PC-3 (cell line): ENCODE measurements around the gene ME1. TPM values are rescaled to one million over a fixed set of nuclear protein-coding genes. Genes with fewer than 3 reads are reported as not detected.

Source experiments
- ATAC-seq: fragments of 200-7000 bp; cut with Tn5 transposase; 2 replicates; pipeline ENCODE4 v1.9.1; 2020; ENCODE audit warnings: mild to moderate bottlenecking, moderate library complexity
- BruUV-seq: library from RNA; stranded (reverse); fragments of 400-500 nt; replicated peaks from 2 replicates; lab custom pipeline; 2021; lab: Mats Ljungman, UMichigan
- CTCF ChIA-PET: fragments of 300-600 bp; sonication (Branson Sonifier 250); formaldehyde crosslinking; loops from one replicate; lab custom pipeline; 2022; ENCODE audit warnings: antibody characterized with exemption; lab: Charles Lee
- POLR2A ChIA-PET: fragments of 300-600 bp; sonication (Branson Sonifier 250); formaldehyde crosslinking; loops from one replicate; lab custom pipeline; 2022; ENCODE audit warnings: antibody characterized with exemption; ENCODE audit not compliant: unreplicated experiment; lab: Charles Lee
- DNase-seq: peaks from one replicate; pipeline ENCODE4 v3.0.0-alpha.2; 2015
- H2AFZ ChIP-seq: fragments of 300-600 bp; sonication (generic); 2 replicates; pipeline ENCODE4 v1.6.0; 2016; ENCODE audit warnings: antibody characterized with exemption, low read length
- H3F3A ChIP-seq: fragments of 300-600 bp; sonication (generic); one replicate; pipeline ENCODE4 v1.6.0; 2017; ENCODE audit warnings: antibody characterized with exemption, low read length, control low read depth, mild to moderate bottlenecking; ENCODE audit not compliant: unreplicated experiment
- H3K27ac ChIP-seq: fragments of 300-600 bp; sonication (generic); 2 replicates; pipeline ENCODE4 v1.5.1; 2016; ENCODE audit warnings: mild to moderate bottlenecking, low read length
- H3K27me3 ChIP-seq: fragments of 300-600 bp; sonication (generic); 2 replicates; pipeline ENCODE4 v1.6.1; 2016; ENCODE audit warnings: low read length, mixed read lengths
- H3K36me3 ChIP-seq: fragments of 300-600 bp; sonication (generic); 2 replicates; pipeline ENCODE4 v1.6.1; 2016; ENCODE audit warnings: low read depth, mixed run types, low read length, mixed read lengths
- H3K4me1 ChIP-seq: fragments of 300-600 bp; sonication (generic); 2 replicates; pipeline ENCODE4 v1.5.1; 2016; ENCODE audit warnings: low read length; ENCODE audit not compliant: insufficient read depth
- H3K4me2 ChIP-seq: fragments of 300-600 bp; sonication (generic); 2 replicates; pipeline ENCODE4 v1.6.0; 2016; ENCODE audit warnings: low read length
- H3K4me3 ChIP-seq: fragments of 300-600 bp; sonication (generic); 2 replicates; pipeline ENCODE4 v1.5.1; 2016; ENCODE audit warnings: mild to moderate bottlenecking, low read length, mixed read lengths
- H3K79me2 ChIP-seq: fragments of 300-600 bp; sonication (generic); 2 replicates; pipeline ENCODE4 v1.6.1; 2017; ENCODE audit warnings: low read length, mixed read lengths
- H3K9ac ChIP-seq: fragments of 300-600 bp; sonication (generic); 2 replicates; pipeline ENCODE4 v1.6.0; 2016; ENCODE audit warnings: mild to moderate bottlenecking, low read length
- H3K9me2 ChIP-seq: fragments of 300-600 bp; sonication (generic); replicated peaks from 2 replicates; pipeline ENCODE4 v1.6.1; 2016; ENCODE audit warnings: mixed run types, low read length, mixed read lengths
- H3K9me3 ChIP-seq: fragments of 300-600 bp; sonication (generic); 2 replicates; pipeline ENCODE4 v1.6.1; 2016; ENCODE audit warnings: low read length, mixed read lengths
- H4K20me1 ChIP-seq: fragments of 300-600 bp; sonication (generic); 2 replicates; pipeline ENCODE4 v1.6.1; 2016; ENCODE audit warnings: low read length, mixed read lengths
- CTCF ChIP-seq: fragments of 300-600 bp; sonication (generic); conservative IDR thresholded peaks from 2 replicates; pipeline ENCODE4 v1.5.1; 2017; ENCODE audit warnings: antibody characterized with exemption, low read depth, mild to moderate bottlenecking, low read length
- EZH2 ChIP-seq: fragments of 300-600 bp; sonication (generic); IDR thresholded peaks from one replicate; pipeline ENCODE4 v1.6.1; 2017; ENCODE audit warnings: antibody characterized with exemption, mild to moderate bottlenecking, low read length; ENCODE audit not compliant: unreplicated experiment
- EZH2phosphoT487 ChIP-seq: fragments of 300-600 bp; sonication (generic); IDR thresholded peaks from 2 replicates; pipeline ENCODE4 v1.6.1; 2018; ENCODE audit warnings: mild to moderate bottlenecking, antibody characterized with exemption, low read length, borderline replicate concordance
- intact Hi-C: fragments of 100-400 bp; cut with micrococcal nuclease; formaldehyde crosslinking; loops from 2 replicates; pipeline ENCODE4 v1.9.0; 2023
- total RNA-seq: library from RNA; depleted of rRNA; stranded (reverse); fragments of >200 nt; gene quantifications from 2 replicates; pipeline ENCODE4 v1.2.3, GENCODE V29; 2014

The ME1 gene
- total RNA-seq, 1 experiment from 2014 or later: 22.3 TPM

- ChIA-PET POLR2A (no interaction called here), CTCF (interaction anchor here (1.9 kb wide), 1 partner anchor 126 kb away, joined by 6 read pairs; the partner anchor contains the start of gene DOP1A)
- peak overlapping the region; percentile 86 for H3K4me3 ChIP-seq
- H4K20me1 ChIP-seq: no peaks in the 10 kb centered on the region
- TF ChIP-seq CTCF: no peak
- TF ChIP-seq EZH2phosphoT487: no peak
- TF ChIP-seq EZH2: no peak
- ATAC-seq: peak; percentile 64
- peak overlapping the region; percentile 77 for H2AFZ ChIP-seq
- BruUV-seq: TSS peak; percentile 41
- H3F3A ChIP-seq: no peaks in the 10 kb centered on the region
- no peaks in the 10 kb centered on the region for H3K27me3 ChIP-seq
- no peak overlapping the region for H3K27ac ChIP-seq
- DNase-seq: peak; percentile 45
- no peaks in the 10 kb centered on the region for H3K36me3 ChIP-seq
- H3K9me2 ChIP-seq: no peaks in the 10 kb centered on the region
- peak overlapping the region; percentile 81 for H3K9ac ChIP-seq
- H3K4me1 ChIP-seq: peaks cover 25% of the 10 kb centered on the region
- H3K9me3 ChIP-seq: no peaks in the 10 kb centered on the region
- peak overlapping the region; percentile 99 for H3K4me2 ChIP-seq
- peaks cover 39% of the 10 kb centered on the region for H3K79me2 ChIP-seq
- intact Hi-C loops: loop anchor here (5.0 to 10.0 kb wide), 2 partner anchors 127 to 949 kb away; partner anchors contain the start of genes DOP1A, IBTK and UBE3D
These were observed 236.9 kb downstream of the ME1 start for GRCh38 chr6:83193747-83194566.

- H3F3A ChIP-seq: no peaks in the 10 kb centered on the region
- peaks cover 18% of the 10 kb centered on the region for H3K4me1 ChIP-seq
- intact Hi-C loops: loop anchor here (1.0 to 10.0 kb wide), 3 partner anchors 10 to 948 kb away; partner anchors contain the start of genes DOP1A, IBTK and UBE3D
- peaks cover 45% of the 10 kb centered on the region for H3K79me2 ChIP-seq
- peak within 1 kb of the TSS; percentile 86 for H3K4me3 ChIP-seq
- no peaks in the 10 kb centered on the region for H3K9me3 ChIP-seq
- peak within 1 kb of the TSS; percentile 77 for H2AFZ ChIP-seq
- DNase-seq: peak; percentile 80
- no peaks in the 10 kb centered on the region for H4K20me1 ChIP-seq
- peak within 1 kb of the TSS; percentile 42 for H3K27ac ChIP-seq
- ChIA-PET POLR2A (no interaction called here), CTCF (no interaction called here)
- H3K27me3 ChIP-seq: no peaks in the 10 kb centered on the region
- peak within 1 kb of the TSS; percentile 81 for H3K9ac ChIP-seq
- no peaks in the 10 kb centered on the region for H3K9me2 ChIP-seq
- TF ChIP-seq EZH2phosphoT487 (no peak), EZH2 (no peak), CTCF (no peak)
- no peaks in the 10 kb centered on the region for H3K36me3 ChIP-seq
- peak within 1 kb of the TSS; percentile 99 for H3K4me2 ChIP-seq
- BruUV-seq: no TSS peak
- ATAC-seq: peak; percentile 83
These were observed 237.7 kb downstream of the ME1 start, which contains the start of the genes PGM3 and RWDD2A for GRCh38 chr6:83192871-83193746. Gene PGM3, minus strand, starts transcription at chr6:83193265. Its CDS starts 2,253 bp downstream, at chr6:83191012. Gene RWDD2A, plus strand, starts transcription at chr6:83193357. Its CDS starts 1,095 bp downstream, at chr6:83194452.
